HG02840 (cell line): ENCODE data around the gene PAK1.
"Not testable (repeated sequence)": the region's sequence is repeated elsewhere in the genome, so short reads cannot be mapped to it uniquely, and the experiment has no call there.

Source experiments
- ATAC-seq: cut with Tn5 transposase; IDR thresholded peaks from one replicate; pipeline ENCODE4 v1.9.1; 2021; ENCODE audit warnings: mild to moderate bottlenecking, moderate library complexity, moderate number of reproducible peaks; ENCODE audit not compliant: unreplicated experiment, low FRiP score

Gene PAK1

GRCh38 chr11:77320351-77320750 lies 153.5 kb downstream of the PAK1 start:
- no peak for ATAC-seq

- no peak for ATAC-seq
Observed at GRCh38 chr11:77318600-77318999, 155.3 kb downstream of the PAK1 start.

- no peak for ATAC-seq
Observed at GRCh38 chr11:77316733-77317342, 157.1 kb downstream of the PAK1 start.

GRCh38 chr11:77312107-77312506 lies 161.8 kb downstream of the PAK1 start:
- ATAC-seq = no peak

GRCh38 chr11:77311701-77312100 lies 162.2 kb downstream of the PAK1 start:
- ATAC-seq = no peak

GRCh38 chr11:77310721-77311120 lies 163.2 kb downstream of the PAK1 start:
- ATAC-seq = no peak

- ATAC-seq = no peak
Observed at GRCh38 chr11:77309401-77310085, 164.4 kb downstream of the PAK1 start.

- ATAC-seq = no peak
Observed at GRCh38 chr11:77308838-77309237, 165.1 kb downstream of the PAK1 start.

GRCh38 chr11:77303328-77303727 lies 170.6 kb downstream of the PAK1 start:
- ATAC-seq = no peak

GRCh38 chr11:77302752-77303151 lies 171.1 kb downstream of the PAK1 start:
- no peak for ATAC-seq

GRCh38 chr11:77301510-77301909 lies 172.4 kb downstream of the PAK1 start, which contains the start of gene GDPD4:
TSS of gene GDPD4 (minus strand) at chr11:77301686. CDS start at chr11:77285137, 16,549 bp downstream.
- no peak for ATAC-seq

GRCh38 chr11:77300695-77301094 lies 173.2 kb downstream of the PAK1 start:
- ATAC-seq = no peak

- ATAC-seq = not testable (repeated sequence)
Observed at GRCh38 chr11:77300028-77300427, 173.9 kb downstream of the PAK1 start.

GRCh38 chr11:77299528-77299993 lies 174.3 kb downstream of the PAK1 start:
- no peak for ATAC-seq

GRCh38 chr11:77294040-77294439 lies 179.9 kb downstream of the PAK1 start:
- ATAC-seq = no peak

- no peak for ATAC-seq
Observed at GRCh38 chr11:77289737-77290136, 184.2 kb downstream of the PAK1 start.

- ATAC-seq = no peak
Observed at GRCh38 chr11:77287615-77288273, 186.2 kb downstream of the PAK1 start.

GRCh38 chr11:77287136-77287535 lies 186.8 kb downstream of the PAK1 start:
- no peak for ATAC-seq

GRCh38 chr11:77284476-77285468 lies 189.1 kb downstream of the PAK1 start:
- ATAC-seq = no peak

- no peak for ATAC-seq
Observed at GRCh38 chr11:77283101-77283500, 190.8 kb downstream of the PAK1 start.
